HG03064 (cell line): ENCODE measurements around the gene CHKA.

Source experiments
- ATAC-seq: cut with Tn5 transposase; IDR thresholded peaks from one replicate; pipeline ENCODE4 v1.9.1; 2021; ENCODE audit warnings: low read depth; ENCODE audit not compliant: unreplicated experiment

The CHKA gene

DNA sequence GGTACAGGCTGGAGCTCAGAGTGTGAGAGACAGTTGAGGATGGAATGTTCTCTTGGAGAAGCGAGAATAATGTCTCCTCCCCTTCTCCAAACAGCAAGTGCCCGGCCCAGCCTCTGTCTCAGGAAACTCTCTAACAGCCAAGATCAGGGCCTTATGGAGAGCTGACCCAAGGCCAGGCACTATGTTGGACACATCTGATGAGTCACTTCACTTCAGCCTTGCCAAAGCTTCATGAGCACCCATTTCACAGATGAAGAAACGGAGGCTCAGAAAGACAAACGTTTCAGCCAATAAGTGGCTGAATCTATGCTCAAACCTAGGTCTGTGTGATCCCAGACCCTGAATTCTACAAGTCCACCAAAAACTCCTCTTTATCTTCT lies 22.1 kb upstream of the CHKA start:
- ATAC-seq, result no peak

DNA sequence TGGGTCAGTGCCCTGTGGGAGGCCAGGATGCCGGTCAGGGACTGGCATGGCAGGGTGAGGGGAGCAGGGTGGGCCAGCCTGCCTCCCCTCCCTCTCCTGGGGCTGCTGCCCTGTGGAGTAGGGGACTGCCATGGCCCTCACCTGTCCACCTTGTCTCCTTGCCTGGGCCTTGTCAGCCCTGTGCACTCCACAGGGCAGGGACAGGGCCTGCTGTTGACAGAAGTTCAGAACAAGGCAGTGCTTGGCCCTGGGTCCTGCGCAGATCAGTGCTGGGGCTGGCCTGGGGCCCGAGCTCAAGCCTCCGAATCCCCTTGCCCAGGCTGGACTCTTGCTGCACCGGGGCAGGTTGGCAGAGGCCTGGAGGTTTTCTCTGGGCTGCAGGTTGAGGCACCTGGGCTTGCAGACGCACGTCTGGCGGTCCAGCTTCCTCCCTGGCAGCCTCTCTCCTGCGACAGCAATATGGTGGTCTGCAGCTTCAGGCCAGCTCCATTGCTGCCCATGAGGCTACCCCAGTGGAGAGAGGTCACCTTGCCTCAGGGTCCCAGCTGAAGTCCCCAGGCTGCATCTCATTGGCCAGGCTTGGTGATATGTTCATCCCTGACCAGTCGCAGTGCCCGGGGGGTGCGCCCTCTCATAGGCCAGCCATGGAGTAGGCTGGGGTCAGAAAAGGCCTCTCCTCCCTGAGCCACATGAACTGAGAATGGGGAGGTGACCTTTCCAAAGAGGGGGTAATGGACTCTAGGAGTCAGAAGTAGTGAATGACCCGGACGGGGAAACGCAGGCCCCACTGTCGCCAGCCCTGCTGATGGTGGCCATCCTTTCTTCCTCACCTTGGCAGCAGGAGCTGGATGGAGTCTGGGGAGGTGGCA lies 21.5 kb upstream of the CHKA start:
- ATAC-seq, result no peak

DNA sequence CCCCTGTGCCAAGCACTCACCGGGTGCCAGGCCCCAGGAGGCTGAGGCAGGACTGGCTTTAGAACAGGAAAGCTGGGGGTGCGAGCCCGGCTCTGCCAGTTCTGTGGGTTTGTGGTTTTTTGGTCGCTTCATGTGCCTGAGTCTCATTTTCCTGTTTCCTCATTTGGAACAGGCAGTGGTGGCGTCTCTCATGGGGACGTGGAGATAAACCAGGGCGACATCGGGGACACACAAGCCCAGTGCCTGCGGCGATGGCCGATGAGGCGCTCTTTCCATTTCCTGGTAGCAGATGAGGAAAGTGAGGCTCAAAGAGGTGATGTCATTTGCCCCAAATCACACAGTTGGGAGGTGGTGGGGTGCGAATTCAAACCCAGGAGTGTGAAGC lies 20.8 kb upstream of the CHKA start:
- ATAC-seq, result no peak

DNA sequence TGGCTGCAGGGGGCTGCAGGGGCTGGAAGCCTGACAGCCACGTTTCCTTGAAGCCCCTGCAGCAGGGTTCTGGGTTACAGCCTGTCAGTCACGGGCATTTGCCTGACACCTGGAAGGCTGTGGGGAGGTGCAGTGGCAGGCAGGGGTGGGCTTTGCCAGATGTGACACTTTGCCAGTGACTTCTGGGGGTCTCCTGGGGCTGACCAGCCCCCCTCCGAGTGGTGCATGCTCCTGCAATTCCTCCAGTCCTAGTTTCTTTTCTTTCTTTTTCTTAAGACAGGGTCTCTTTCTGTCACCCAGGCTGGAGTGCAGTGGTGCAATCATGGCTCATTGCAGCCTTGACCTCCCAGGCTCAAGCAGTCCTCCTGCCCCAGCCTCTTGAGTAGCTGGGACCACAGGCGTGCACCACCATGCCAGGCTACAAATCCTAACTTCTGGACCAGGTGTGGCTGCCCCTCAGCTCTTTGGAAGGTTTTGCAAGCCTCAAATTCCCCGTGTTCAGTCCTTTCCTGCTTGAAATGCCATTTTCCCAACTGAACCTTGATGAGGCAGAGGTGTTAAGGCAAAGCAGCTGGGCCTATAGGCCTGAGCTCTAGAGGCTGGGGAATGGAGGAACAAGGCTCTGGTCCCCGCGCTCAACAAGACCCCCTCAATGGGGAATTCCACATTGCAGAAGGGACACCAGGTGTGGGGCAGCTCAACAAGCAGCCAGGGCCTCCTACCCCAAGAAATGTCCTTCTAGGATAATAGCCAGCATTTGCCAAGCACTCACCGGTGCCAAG lies 20.2 kb upstream of the CHKA start:
- no peak for ATAC-seq

DNA sequence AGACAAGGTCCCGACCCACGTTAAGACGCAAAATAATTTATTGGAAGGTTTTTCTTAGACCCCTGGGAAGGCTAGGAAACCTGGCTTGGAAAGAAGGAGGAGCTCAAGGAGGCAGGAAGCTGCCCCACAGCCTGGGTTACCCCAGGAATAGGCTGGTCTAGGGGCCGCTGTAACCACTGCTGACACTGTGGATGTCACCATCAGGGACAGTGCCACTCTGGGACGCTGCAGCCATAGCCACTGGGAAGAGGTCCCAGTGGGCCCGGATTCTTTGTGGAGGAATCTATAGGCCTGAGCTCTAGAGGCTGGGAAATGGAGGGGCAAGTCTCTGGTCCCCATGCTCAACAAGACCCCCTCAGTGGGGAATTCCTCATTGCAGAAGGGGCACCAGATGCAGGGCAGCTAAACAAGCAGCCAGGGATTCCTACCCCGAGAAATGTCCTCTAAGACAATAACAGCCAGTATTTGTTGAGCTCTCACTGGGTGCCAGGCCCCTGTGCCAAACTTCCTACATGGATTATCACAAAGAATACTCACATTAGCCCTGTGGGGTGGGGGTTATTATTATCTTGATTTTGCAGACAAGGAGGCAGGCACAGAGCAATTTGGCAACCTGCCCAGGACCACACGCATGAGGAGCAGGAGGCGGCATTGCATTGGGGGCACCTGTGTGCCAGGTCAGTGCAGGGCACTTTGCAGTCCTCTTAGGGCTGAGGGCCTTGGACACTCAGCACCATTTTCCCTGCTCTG lies 19.5 kb upstream of the CHKA start:
- no peak for ATAC-seq

DNA sequence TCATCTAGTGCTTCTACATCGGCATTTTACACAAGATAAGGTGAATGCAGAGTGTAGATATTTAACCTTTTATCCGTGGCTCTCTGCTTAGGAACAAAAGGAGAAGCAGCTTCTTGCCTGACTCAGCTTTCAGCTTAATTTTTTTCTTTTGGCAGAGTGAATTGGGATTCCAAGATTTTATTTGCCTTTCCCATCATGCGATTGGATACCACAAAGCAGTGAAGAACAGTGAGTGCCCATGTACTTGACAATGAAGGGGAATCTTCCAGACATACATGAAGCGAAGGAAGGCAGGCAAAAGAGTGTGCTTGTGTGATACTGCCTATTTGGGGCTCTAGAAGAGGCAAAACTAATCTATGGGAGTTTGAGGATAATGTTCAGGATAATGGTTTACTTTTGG lies 17.0 kb upstream of the CHKA start:
- no peak for ATAC-seq

DNA sequence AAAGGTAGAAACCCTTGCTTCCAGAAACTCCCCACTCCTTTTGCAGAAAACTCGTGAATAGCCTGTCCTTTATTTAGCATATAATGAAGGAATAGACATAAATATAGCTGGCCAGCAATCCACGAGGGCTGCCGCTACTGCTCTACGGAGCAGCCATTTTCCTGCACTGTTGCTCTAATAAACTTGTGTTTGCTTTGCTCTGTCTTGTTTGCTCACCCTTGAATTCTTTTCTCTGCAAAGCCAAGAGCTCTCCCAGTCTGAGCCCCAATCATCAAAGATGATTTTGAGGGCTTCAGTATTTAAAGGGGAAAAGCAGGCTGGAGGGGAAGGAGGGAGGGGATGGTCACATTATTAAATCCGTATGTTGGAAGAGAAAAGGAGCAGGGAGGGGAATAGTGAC lies 16.6 kb upstream of the CHKA start:
- no peak for ATAC-seq

DNA sequence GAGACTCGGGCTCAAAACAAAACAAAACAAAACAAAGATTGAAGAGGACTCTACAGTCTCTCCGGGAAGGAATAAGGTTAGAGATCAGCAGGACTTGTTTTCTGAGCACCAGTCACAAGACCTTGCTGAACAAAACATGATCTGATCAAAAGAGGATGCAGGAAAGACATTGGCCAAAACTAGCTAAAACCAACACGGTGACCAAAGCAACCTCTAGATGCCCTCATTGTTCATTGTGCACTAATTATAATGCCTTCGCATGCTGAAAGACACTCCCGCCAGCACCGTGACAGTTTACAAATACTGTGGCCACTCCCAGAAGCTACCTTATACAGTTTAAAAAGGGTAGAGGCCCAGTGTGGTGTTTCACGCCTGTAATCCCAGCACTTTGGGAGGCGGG lies 15.7 kb upstream of the CHKA start:
- no peak for ATAC-seq

DNA sequence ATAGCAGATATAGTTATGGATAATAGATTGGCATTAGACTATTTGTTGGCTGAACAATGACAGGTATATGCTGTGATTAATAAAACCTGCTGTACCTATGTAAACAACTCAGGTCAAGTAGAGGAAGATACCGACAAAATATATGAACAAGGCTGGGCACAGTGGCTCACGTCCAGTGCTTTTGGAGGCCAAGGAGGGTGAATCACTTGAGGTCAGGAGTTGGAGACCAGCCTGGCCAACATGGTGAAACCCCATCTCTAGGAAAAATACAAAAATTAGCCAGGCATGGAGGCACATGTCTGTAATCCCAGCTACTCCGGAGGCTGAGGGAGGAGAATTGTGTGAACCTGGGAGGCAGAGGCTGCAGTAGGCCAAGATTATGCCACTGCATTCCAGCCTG lies 14.0 kb upstream of the CHKA start:
- ATAC-seq, result no peak

DNA sequence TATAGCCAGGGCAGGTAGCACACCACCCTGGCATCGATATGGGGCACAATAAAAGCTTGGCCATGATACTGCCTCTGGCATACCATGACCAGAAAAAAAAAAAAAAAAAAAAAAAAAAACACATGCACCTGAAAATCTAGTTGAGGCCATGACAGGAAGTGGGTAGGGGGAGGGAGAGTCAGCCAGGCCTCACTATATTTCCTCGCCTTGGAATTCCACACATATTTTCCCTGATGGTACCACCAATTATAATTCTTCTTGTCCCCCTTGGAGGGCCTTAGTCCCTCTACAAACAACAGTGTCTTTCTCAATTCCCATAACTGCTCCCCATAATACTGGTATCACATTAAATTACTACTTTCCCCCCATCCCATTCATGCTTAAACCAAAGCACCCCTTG lies 12.6 kb upstream of the CHKA start:
- ATAC-seq, result no peak

DNA sequence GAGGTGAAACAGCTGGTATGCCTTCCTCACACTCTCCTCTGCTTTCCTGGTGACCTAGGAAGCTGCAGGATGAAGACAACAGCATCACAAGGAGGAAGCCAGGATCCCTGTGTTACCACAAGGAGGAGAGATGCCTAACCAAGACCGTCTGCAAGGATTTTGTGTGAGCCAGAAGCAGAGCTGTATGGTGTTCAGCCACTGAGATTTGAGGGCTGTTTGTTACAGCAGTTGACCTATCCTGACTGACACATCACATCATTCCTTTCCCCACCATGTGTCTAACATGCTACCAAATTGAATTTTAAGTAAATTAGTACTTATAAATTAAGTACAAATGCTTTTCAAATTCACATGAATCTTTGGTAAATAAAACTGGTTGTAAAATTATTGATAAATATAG lies 8.9 kb upstream of the CHKA start:
- ATAC-seq, result no peak

DNA sequence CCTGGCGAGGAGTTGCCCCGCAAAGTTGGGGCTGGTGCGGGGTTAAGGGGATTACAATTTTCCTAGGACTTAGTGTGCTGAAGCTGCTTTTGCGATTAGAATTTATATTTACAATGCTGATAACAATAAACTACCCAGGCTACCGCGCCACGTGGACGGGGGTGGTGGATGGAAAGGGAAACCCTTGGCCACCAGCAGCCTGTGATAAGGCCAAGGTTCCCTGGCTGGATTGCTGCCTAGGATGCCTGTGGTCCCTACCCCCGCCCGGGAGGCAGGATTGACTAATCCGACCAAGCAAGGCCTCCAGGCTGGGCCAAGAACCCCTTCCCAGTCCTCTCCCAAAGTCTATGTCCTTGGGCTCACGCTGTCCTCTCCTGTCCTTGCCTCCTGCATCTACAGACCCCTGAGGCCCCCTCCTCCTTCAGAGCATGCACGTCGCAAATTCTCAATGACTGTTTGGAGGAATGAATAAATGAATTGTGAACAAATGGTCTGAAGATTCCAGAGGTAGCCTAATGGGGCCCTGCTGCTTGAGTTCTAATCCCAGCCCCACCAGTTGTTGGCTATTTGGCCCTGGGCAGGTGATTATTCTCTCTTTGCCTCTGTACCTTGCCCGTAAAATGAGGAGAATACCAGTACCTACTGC lies 7.6 kb upstream of the CHKA start:
- no peak for ATAC-seq

DNA sequence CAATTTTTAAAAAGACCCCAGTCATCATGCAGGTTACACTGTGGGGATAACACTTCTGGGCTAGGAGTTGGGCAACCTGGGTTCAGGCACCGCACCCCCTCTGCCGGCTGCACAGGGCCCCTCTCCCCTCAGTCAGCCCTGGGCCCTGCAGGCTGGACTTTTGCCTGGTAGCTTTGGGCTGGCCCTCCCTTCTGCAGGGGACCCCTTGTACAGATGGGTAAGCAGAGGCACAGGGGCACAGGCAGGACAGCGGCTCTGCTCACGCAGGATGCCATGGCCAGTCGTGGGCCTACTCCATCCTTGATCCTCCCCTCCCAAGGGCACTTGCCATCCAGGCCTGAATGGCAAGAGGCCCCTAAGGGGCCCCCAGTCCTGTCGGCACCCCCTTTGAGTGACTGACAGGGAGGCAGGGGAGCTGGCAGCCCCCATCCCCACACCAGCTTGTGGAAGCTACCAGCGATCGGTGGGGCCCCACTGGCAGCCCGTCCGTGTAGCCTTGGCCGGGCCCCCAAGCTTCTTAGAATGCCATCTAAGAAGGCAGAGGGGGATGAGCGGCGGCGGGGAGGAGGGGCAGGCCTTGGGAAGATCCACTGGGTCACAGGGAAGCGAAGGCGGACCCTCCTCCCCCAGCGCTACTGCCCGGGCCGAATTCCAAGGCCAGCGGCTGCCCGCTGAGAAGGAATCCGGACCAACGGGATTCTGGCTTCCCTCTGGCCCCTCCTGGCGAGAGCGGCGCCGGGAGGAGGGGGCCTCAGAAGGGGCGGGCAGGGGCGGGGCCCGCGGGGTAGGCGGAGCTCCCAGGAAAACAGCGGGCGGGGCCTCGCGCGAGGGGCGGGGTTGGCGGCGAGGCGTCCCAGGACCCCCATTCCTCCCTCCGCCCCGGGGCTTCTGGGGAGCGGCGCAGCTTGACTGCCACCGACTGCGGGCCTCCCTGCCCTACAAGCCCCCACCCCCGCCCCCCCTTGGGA lies 6.8 kb upstream of the CHKA start:
- no peak for ATAC-seq

DNA sequence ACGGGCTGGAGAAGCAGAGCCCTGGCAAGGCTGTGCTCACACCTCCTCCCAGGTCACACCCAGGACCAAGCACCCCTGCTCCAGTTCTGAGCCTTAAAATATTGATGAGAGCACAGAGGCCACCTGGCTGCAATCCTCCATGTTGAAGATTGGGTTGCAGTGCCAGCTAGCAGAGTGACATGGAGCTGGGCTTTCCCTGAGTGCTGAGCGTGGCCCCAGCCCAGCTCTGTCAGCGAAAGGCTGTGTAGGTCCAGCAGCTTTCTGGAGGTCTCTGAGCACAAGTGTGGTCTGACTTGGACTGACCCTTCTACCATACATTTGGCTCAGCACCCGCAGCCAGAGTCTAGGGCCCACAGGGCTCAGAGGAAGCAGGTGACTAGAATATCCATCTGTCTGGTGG lies 4.0 kb upstream of the CHKA start:
- ATAC-seq, result no peak

DNA sequence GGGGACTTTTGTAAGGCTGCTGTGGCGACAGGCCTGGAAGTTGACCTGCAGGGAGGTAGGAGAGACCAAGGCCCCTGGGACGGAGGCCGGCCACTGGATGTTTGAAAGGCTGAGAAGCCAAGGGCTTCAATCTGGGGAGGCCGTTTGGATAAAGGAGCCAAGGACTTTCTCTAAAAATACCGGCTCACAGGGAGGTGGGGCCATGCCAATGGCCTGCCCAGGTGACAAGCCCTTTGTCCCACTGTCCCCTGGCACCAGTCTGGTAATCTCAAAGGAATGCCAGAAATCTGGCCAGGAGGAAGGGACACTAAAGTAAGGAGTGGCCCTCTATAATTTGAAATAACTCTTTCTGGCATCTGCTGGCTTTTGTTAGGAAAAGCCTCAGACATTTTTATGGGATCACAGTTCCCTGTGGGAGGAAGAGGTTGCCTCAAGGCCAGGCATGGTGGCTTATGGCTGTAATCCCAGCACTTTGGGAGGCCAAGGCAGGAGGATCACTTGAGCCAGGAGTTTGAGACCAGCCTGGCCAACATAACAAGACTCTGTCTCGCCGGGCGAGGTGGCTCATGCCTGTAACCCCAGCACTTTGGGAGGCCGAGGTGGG lies 1.9 kb upstream of the CHKA start:
- no peak for ATAC-seq

DNA sequence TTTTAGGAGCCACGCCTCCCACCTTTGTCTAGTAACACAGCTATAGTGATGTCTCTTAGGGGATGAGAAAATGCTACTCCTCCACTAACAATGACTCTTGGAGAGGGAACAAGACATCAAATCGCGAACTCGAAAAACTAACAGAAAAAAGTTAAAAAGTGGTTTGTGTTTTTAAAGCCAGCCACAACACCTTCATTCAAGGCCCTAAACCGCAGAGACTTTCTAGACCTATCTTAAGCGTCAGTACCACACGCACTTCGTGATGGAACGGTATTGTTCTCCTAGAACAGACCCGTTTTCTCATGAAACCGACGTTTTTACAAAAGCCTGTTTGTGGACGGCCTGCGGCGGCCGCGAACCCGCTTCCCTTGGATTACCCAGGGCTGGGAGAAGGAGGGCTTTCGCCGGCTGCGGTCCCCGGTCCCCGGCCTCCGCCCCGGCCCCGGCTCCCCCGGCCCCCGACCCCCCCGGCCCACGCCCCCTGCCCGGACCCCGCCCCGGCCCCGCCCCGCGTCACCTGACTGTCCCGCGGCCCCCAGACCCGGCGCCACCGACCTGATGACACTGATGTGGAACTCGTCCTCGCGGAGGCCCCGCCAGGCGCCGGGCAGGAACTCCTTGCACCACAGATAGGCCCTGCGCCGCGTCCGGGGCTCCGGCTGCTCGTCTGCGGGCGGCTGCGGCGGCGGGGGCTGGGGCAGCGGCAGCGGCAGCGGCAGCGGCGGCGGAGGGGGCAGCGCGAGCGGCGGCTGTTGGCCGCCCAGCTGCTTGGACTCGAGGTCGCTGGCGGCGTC lies 718 bp downstream of the CHKA start:
- ATAC-seq, result no peak

DNA sequence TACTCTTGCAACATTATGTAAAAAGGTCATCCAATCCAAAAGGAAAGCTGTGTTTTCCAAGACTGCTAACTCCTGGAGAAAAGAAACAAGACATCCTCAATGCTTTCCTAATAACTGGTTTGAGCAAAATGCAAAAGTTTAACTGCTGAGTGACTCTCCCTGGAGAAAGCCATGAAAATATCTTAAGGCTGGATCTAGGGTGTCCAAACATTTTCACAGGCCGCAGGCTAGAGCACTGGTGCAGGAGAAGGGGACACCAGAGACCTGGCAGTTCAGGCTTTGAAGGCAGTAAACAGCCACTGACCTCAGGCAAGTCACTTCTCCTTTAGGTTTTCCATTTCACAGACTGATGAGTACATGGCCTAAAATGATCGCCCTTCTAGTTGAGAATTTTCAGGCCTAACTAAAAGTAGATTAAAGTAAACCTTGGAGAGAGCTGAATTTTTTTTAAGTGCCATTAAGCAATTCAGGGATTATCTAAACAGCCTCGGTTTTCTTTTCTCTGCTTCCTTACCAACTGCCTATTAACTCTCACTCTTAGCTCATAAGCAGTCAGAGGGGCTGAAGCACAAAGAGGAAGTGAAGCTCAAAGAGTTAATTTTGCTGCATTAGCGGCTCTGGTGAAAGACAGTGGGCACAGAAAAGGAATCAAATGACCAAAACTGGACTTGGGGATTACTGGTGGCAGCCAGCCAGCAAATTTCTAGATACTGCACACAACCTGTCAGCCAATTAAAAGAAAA lies 2.3 kb downstream of the CHKA start:
- no peak for ATAC-seq
